Fibroblast of lung (primary cell): ENCODE results near the gene PBXIP1. TPM values are rescaled to one million over a fixed set of nuclear protein-coding genes. Genes with fewer than 3 reads are reported as not detected.

Experiments
- DNase-seq, 2 donors: peaks; one replicate each; pipeline versions ENCODE4 v3.0.0 to v3.0.0-alpha.2; 2010; ENCODE audit warnings: low read depth in 2 of 2
- H2AFZ ChIP-seq: 2 replicates; pipeline ENCODE4 v1.5.1; 2012; ENCODE audit warnings: low read length, control low read depth, inconsistent platforms
- H3K27ac ChIP-seq: 2 replicates; pipeline ENCODE4 v1.5.1; 2011; ENCODE audit warnings: low read length, control low read depth; ENCODE audit not compliant: insufficient read depth
- H3K27me3 ChIP-seq: 2 replicates; pipeline ENCODE4 v1.5.1; 2011; ENCODE audit warnings: mild to moderate bottlenecking, low read length; ENCODE audit not compliant: control insufficient read depth, insufficient read depth
- H3K36me3 ChIP-seq: 2 replicates; pipeline ENCODE4 v1.5.1; 2011; ENCODE audit warnings: low read length; ENCODE audit not compliant: control insufficient read depth, insufficient read depth
- H3K4me1 ChIP-seq: 2 replicates; pipeline ENCODE4 v1.5.1; 2011; ENCODE audit warnings: low read length; ENCODE audit not compliant: control insufficient read depth, insufficient read depth; ENCODE audit errors: extremely low read depth
- H3K4me2 ChIP-seq: 2 replicates; pipeline ENCODE4 v1.5.1; 2011; ENCODE audit warnings: low read length, control low read depth; ENCODE audit not compliant: insufficient read depth; ENCODE audit errors: extremely low read depth
- H3K4me3 ChIP-seq, 4 experiments: fragments of 200-600 bp in 1 of 4; sonication (generic) in 1 of 4; replicated peaks in 1 of 4; 2 replicates each; pipeline ENCODE4 v1.5.1; 2011 to 2016; ENCODE audit warnings: low read length in 4 of 4, low read depth in 3 of 4, mild to moderate bottlenecking in 3 of 4, control low read depth in 2 of 4, inconsistent platforms in 1 of 4, mixed read lengths in 1 of 4; ENCODE audit not compliant: insufficient read depth in 1 of 4; ENCODE audit errors: control extremely low read depth in 1 of 4
- H3K79me2 ChIP-seq: 2 replicates; pipeline ENCODE4 v1.5.1; 2012; ENCODE audit warnings: mild to moderate bottlenecking, low read length, inconsistent platforms; ENCODE audit not compliant: control insufficient read depth, insufficient read depth
- H3K9ac ChIP-seq: 2 replicates; pipeline ENCODE4 v1.5.1; 2011; ENCODE audit warnings: mild to moderate bottlenecking, low read length, control low read depth; ENCODE audit not compliant: insufficient read depth
- H3K9me3 ChIP-seq: 2 replicates; pipeline ENCODE4 v1.5.1; 2012; ENCODE audit warnings: low read depth, low read length; ENCODE audit not compliant: control insufficient read depth, insufficient read depth
- H4K20me1 ChIP-seq: 2 replicates; pipeline ENCODE4 v1.5.1; 2011; ENCODE audit warnings: low read length; ENCODE audit not compliant: control insufficient read depth, insufficient read depth; ENCODE audit errors: extremely low read depth
- EZH2 ChIP-seq: IDR thresholded peaks from 2 replicates; pipeline ENCODE4 v1.5.1; 2012; ENCODE audit warnings: low read length, control low read depth, mild to moderate bottlenecking; ENCODE audit errors: missing control alignments
- polyA plus RNA-seq, 2 donors: library from polyadenylated mRNA; depleted of rRNA in 1 of 2; stranded (reverse) in 1 of 2; unstranded in 1 of 2; fragments of >200 nt; gene quantifications; 2 replicates each; pipeline ENCODE4 v1.2.1, GENCODE V29; 2011 to 2012; ENCODE audit warnings: missing spikeins in 1 of 2
- total RNA-seq: library from RNA; depleted of rRNA; stranded (reverse); fragments of >200 nt; gene quantifications from 2 replicates; pipeline ENCODE4 v1.2.1, GENCODE V29; 2014
- TF ChIP-seq, protein P1 (sequence below), 2 donors: IDR thresholded peaks in 1 of 2; conservative IDR thresholded peaks in 1 of 2; 1 replicate in 1 of 2; 2 replicates in 1 of 2; pipeline ENCODE4 v1.5.1; 2011 to 2012; ENCODE audit warnings: low read length in 2 of 2, control low read depth in 1 of 2, inconsistent platforms in 1 of 2, low read depth in 1 of 2, mild to moderate bottlenecking in 1 of 2

The PBXIP1 gene
- total and polyA plus RNA-seq, 2 donors (not counting 1 experiment from before 2014, with no cell fraction given) = 32.8 to 106 TPM

DNA sequence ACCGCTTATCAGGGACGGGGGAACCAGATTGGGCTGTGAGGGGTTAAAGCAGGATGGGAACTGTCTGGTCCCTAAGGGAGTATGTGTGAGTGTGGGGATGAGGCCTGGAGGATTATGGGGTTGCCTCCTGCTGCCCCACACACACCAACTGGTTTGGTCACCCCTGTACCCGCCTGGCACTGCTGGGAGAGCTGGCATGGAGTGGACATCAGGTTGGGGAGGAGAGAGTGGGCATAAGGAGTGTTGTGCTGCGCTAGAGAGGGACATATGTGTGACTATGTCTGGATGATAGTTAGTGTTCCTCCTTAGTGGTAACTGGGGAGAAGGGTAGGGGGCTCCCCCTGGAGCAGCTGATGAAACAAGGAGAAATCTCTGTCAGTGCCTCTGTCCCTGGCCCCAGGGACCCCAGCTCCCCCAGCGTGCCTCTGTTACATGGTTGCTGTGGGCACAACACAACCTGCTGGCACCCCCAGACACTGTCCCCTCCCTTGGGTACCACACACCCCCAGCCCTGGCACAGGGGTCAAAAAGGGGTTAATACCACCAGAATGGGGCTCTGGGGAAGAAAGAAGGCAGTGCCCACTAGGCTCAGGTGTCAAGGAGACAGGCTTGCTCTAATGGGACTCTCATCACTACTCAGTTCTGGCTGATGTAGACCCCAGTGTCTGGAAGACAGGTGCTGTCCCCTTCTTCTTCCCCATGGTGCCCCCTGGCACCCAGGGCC is 48.6 kb upstream of the PBXIP1 start:
- H3K9ac ChIP-seq = peak overlapping the region; percentile 36
- no peak overlapping the region for H2AFZ ChIP-seq
- H3K36me3 ChIP-seq = no peaks in the 10 kb centered on the region
- H3K9me3 ChIP-seq = no peaks in the 10 kb centered on the region
- H3K4me3 ChIP-seq = peak overlapping the region; percentile 74 to 96 (median 86)
- TF ChIP-seq EZH2 = no peak
- TF ChIP-seq, protein P1, sequence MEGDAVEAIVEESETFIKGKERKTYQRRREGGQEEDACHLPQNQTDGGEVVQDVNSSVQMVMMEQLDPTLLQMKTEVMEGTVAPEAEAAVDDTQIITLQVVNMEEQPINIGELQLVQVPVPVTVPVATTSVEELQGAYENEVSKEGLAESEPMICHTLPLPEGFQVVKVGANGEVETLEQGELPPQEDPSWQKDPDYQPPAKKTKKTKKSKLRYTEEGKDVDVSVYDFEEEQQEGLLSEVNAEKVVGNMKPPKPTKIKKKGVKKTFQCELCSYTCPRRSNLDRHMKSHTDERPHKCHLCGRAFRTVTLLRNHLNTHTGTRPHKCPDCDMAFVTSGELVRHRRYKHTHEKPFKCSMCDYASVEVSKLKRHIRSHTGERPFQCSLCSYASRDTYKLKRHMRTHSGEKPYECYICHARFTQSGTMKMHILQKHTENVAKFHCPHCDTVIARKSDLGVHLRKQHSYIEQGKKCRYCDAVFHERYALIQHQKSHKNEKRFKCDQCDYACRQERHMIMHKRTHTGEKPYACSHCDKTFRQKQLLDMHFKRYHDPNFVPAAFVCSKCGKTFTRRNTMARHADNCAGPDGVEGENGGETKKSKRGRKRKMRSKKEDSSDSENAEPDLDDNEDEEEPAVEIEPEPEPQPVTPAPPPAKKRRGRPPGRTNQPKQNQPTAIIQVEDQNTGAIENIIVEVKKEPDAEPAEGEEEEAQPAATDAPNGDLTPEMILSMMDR (conservative IDR thresholded peaks at IDR 0.05 in 1 of 2, IDR thresholded peaks at IDR 0.05 in 1 of 2; ENCODE audit: low read depth in 1 of 2, low read length in 2 of 2) = no peak
- no peaks in the 10 kb centered on the region for H3K27me3 ChIP-seq
- H3K27ac ChIP-seq = peak overlapping the region; percentile 84
- peak in 1 of 2 donors; percentile 41 for DNase-seq
- peaks cover 24% of the 10 kb centered on the region for H3K4me1 ChIP-seq
- peak overlapping the region; percentile 88 for H3K4me2 ChIP-seq
- H4K20me1 ChIP-seq = no peaks in the 10 kb centered on the region
- H3K79me2 ChIP-seq = peaks cover 16% of the 10 kb centered on the region

GRCh38 chr1:155003766-155004351 is 48.0 kb upstream of the PBXIP1 start:
- Histone ChIP-seq H3K27ac (peak overlapping the region; percentile 84), H3K4me2 (peak overlapping the region; percentile 88)

DNA sequence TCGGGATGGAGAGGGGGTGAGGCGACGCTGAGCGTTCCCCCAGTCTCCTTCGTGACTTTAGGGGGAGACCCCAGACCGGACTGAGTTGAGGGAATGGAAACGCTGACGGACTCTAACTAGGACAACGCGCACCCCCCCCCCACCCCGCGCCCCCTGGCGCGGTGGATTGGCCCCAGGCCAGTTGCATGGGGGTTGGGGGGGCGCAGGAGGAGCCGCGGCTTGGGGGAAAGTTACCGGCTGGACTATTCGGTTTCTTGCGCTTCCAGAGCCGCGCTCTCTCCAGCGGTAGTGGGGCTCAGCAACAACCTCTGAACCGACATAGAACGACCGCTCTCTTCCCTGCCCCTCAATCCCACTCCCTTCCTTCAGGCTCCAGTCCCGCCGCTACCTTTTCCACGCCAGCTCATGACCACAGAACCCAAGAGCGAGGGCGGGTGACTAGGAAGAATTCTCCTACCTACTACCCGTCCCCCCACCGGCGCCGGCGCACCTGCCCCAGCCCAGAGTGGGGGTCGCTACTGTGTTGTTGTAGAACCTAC is 47.4 kb upstream of the PBXIP1 start:
- no peaks in the 10 kb centered on the region for H3K9me3 ChIP-seq
- TF ChIP-seq, protein P1 (conservative IDR thresholded peaks at IDR 0.05 in 1 of 2, IDR thresholded peaks at IDR 0.05 in 1 of 2; ENCODE audit: low read depth in 1 of 2, low read length in 2 of 2) = no peak
- TF ChIP-seq EZH2 = no peak
- H3K79me2 ChIP-seq = peaks cover 16% of the 10 kb centered on the region
- H2AFZ ChIP-seq = no peak overlapping the region
- peak overlapping the region; percentile 84 for H3K27ac ChIP-seq
- no peaks in the 10 kb centered on the region for H3K36me3 ChIP-seq
- H4K20me1 ChIP-seq = no peaks in the 10 kb centered on the region
- H3K4me1 ChIP-seq = peaks cover 26% of the 10 kb centered on the region
- peak; percentile 22 to 42 for DNase-seq
- H3K4me3 ChIP-seq = peak overlapping the region; percentile 83 to 96 (median 91)
- H3K27me3 ChIP-seq = no peaks in the 10 kb centered on the region
- H3K9ac ChIP-seq = peak overlapping the region; percentile 62
- peak overlapping the region; percentile 92 for H3K4me2 ChIP-seq

More at GRCh38 chr1:155003766-155004351, 48.0 kb upstream of the PBXIP1 start:
- peaks cover 16% of the 10 kb centered on the region for H3K79me2 ChIP-seq
- TF ChIP-seq, protein P1 (conservative IDR thresholded peaks at IDR 0.05 in 1 of 2, IDR thresholded peaks at IDR 0.05 in 1 of 2; ENCODE audit: low read depth in 1 of 2, low read length in 2 of 2) = no peak
- DNase-seq = peak; percentile 59 to 61
- H2AFZ ChIP-seq = no peak overlapping the region
- H3K9ac ChIP-seq = peak overlapping the region; percentile 62
- H4K20me1 ChIP-seq = no peaks in the 10 kb centered on the region
- no peaks in the 10 kb centered on the region for H3K36me3 ChIP-seq
- no peaks in the 10 kb centered on the region for H3K27me3 ChIP-seq
- peaks cover 26% of the 10 kb centered on the region for H3K4me1 ChIP-seq
- H3K4me3 ChIP-seq = peak overlapping the region; percentile 83 to 96 (median 91)
- no peaks in the 10 kb centered on the region for H3K9me3 ChIP-seq
